ENCODE data around the gene RNU6-8. TPM values are rescaled to one million over a fixed set of nuclear protein-coding genes. Genes with fewer than 3 reads are reported as not detected.

Gene RNU6-8

GRCh38 chr14:32167907-32168306 is 35.2 kb downstream of the RNU6-8 start:
- Histone ChIP-seq H2AFZ (ENCODE audit: low read depth, low read length) (no peak overlapping the region), H3K9me3 (ENCODE audit: control insufficient read depth, low read length) (no peaks in the 10 kb centered on the region), H3K4me1 (ENCODE audit: control insufficient read depth, insufficient read depth, low read depth, low read length) (no peaks in the 10 kb centered on the region), H3K36me3 (ENCODE audit: control insufficient read depth in 1 of 2, insufficient read depth in 2 of 2, low read depth in 1 of 2, low read length in 2 of 2) (no peaks in the 10 kb centered on the region), H3K14ac (ENCODE audit: low read length in 2 of 2) (no peak overlapping the region), H4K91ac (ENCODE audit: low read length) (no peak overlapping the region), H2BK12ac (ENCODE audit: low read length in 2 of 2) (no peak overlapping the region), H2BK15ac (ENCODE audit: low read depth, poor library complexity, severe bottlenecking) (no peak overlapping the region), H2BK5ac (ENCODE audit: low read depth, low read length, poor library complexity, severe bottlenecking) (no peak overlapping the region), H3K27ac (ENCODE audit: low read length, poor library complexity, severe bottlenecking) (no peak overlapping the region), H3K4me2 (ENCODE audit: low read length, poor library complexity, severe bottlenecking) (no peak overlapping the region), H2AK5ac (ENCODE audit: low read length, severe bottlenecking) (no peak overlapping the region), H3K9ac (ENCODE audit: low read length) (no peak overlapping the region), H3K23ac (ENCODE audit: low read length in 2 of 2) (no peak overlapping the region), H3K4ac (ENCODE audit: low read depth in 1 of 2, low read length in 2 of 2) (no peak overlapping the region), H4K8ac (ENCODE audit: low read length) (no peak overlapping the region), H3K79me1 (replicated peaks; ENCODE audit: low read length, poor library complexity, severe bottlenecking) (no peaks in the 10 kb centered on the region), H3K4me3 (ENCODE audit: insufficient read depth in 1 of 2, low read depth in 1 of 2, low read length in 2 of 2) (no peak overlapping the region), H2BK120ac (ENCODE audit: low read depth, low read length) (no peak overlapping the region), H3K27me3 (ENCODE audit: control insufficient read depth in 1 of 2, insufficient read depth in 1 of 2, low read length in 2 of 2) (no peaks in the 10 kb centered on the region), H3K18ac (ENCODE audit: low read depth in 1 of 2, low read length in 2 of 2) (no peak overlapping the region)
- 76% methylated on average over 3 of the region's 3 CpGs for WGBS
- no peak for DNase-seq

GRCh38 chr14:32166924-32167323 is 36.1 kb downstream of the RNU6-8 start:
- DNase-seq, result no peak
- 83% methylated on average over 1 of the region's 1 CpG for WGBS
- no peak overlapping the region for H4K8ac ChIP-seq (ENCODE audit: low read length)
- H4K91ac ChIP-seq (ENCODE audit: low read length), result no peak overlapping the region
- no peak overlapping the region for H2BK12ac ChIP-seq (ENCODE audit: low read length in 2 of 2)
- no peaks in the 10 kb centered on the region for H3K4me1 ChIP-seq (ENCODE audit: control insufficient read depth, insufficient read depth, low read depth, low read length)
- H3K4ac ChIP-seq (ENCODE audit: low read depth in 1 of 2, low read length in 2 of 2), result no peak overlapping the region
- H3K4me3 ChIP-seq (ENCODE audit: insufficient read depth in 1 of 2, low read depth in 1 of 2, low read length in 2 of 2), result no peak overlapping the region
- H2BK5ac ChIP-seq (ENCODE audit: low read depth, low read length, poor library complexity, severe bottlenecking), result no peak overlapping the region
- H2BK15ac ChIP-seq (ENCODE audit: low read depth, poor library complexity, severe bottlenecking), result no peak overlapping the region
- H2AFZ ChIP-seq (ENCODE audit: low read depth, low read length), result no peak overlapping the region
- no peak overlapping the region for H2AK5ac ChIP-seq (ENCODE audit: low read length, severe bottlenecking)
- no peak overlapping the region for H3K14ac ChIP-seq (ENCODE audit: low read length in 2 of 2)
- H3K9ac ChIP-seq (ENCODE audit: low read length), result no peak overlapping the region
- H2BK120ac ChIP-seq (ENCODE audit: low read depth, low read length), result no peak overlapping the region
- no peaks in the 10 kb centered on the region for H3K27me3 ChIP-seq (ENCODE audit: control insufficient read depth in 1 of 2, insufficient read depth in 1 of 2, low read length in 2 of 2)
- H3K27ac ChIP-seq (ENCODE audit: low read length, poor library complexity, severe bottlenecking), result no peak overlapping the region
- H3K4me2 ChIP-seq (ENCODE audit: low read length, poor library complexity, severe bottlenecking), result no peak overlapping the region
- H3K18ac ChIP-seq (ENCODE audit: low read depth in 1 of 2, low read length in 2 of 2), result no peak overlapping the region
- H3K79me1 ChIP-seq (replicated peaks; ENCODE audit: low read length, poor library complexity, severe bottlenecking), result no peaks in the 10 kb centered on the region
- H3K9me3 ChIP-seq (ENCODE audit: control insufficient read depth, low read length), result no peaks in the 10 kb centered on the region
- H3K23ac ChIP-seq (ENCODE audit: low read length in 2 of 2), result no peak overlapping the region
- no peaks in the 10 kb centered on the region for H3K36me3 ChIP-seq (ENCODE audit: control insufficient read depth in 1 of 2, insufficient read depth in 2 of 2, low read depth in 1 of 2, low read length in 2 of 2)

- no peaks in the 10 kb centered on the region for H3K27me3 ChIP-seq (ENCODE audit: control insufficient read depth in 1 of 2, insufficient read depth in 1 of 2, low read length in 2 of 2)
- H2BK5ac ChIP-seq (ENCODE audit: low read depth, low read length, poor library complexity, severe bottlenecking), result no peak overlapping the region
- no peak overlapping the region for H3K4me2 ChIP-seq (ENCODE audit: low read length, poor library complexity, severe bottlenecking)
- no peak overlapping the region for H2BK15ac ChIP-seq (ENCODE audit: low read depth, poor library complexity, severe bottlenecking)
- H3K4me3 ChIP-seq (ENCODE audit: insufficient read depth in 1 of 2, low read depth in 1 of 2, low read length in 2 of 2), result no peak overlapping the region
- no peak overlapping the region for H2BK120ac ChIP-seq (ENCODE audit: low read depth, low read length)
- no peaks in the 10 kb centered on the region for H3K79me1 ChIP-seq (replicated peaks; ENCODE audit: low read length, poor library complexity, severe bottlenecking)
- H3K14ac ChIP-seq (ENCODE audit: low read length in 2 of 2), result no peak overlapping the region
- no peak overlapping the region for H3K18ac ChIP-seq (ENCODE audit: low read depth in 1 of 2, low read length in 2 of 2)
- H4K91ac ChIP-seq (ENCODE audit: low read length), result no peak overlapping the region
- no peak overlapping the region for H4K8ac ChIP-seq (ENCODE audit: low read length)
- no peaks in the 10 kb centered on the region for H3K36me3 ChIP-seq (ENCODE audit: control insufficient read depth in 1 of 2, insufficient read depth in 2 of 2, low read depth in 1 of 2, low read length in 2 of 2)
- H3K27ac ChIP-seq (ENCODE audit: low read length, poor library complexity, severe bottlenecking), result no peak overlapping the region
- no peaks in the 10 kb centered on the region for H3K9me3 ChIP-seq (ENCODE audit: control insufficient read depth, low read length)
- H2BK12ac ChIP-seq (ENCODE audit: low read length in 2 of 2), result no peak overlapping the region
- no peak overlapping the region for H3K4ac ChIP-seq (ENCODE audit: low read depth in 1 of 2, low read length in 2 of 2)
- H2AK5ac ChIP-seq (ENCODE audit: low read length, severe bottlenecking), result no peak overlapping the region
- no peak for DNase-seq
- H3K4me1 ChIP-seq (ENCODE audit: control insufficient read depth, insufficient read depth, low read depth, low read length), result no peaks in the 10 kb centered on the region
- H3K23ac ChIP-seq (ENCODE audit: low read length in 2 of 2), result no peak overlapping the region
- H3K9ac ChIP-seq (ENCODE audit: low read length), result no peak overlapping the region
- no peak overlapping the region for H2AFZ ChIP-seq (ENCODE audit: low read depth, low read length)
- 97% methylated on average over 2 of the region's 2 CpGs for WGBS
These were observed 37.0 kb downstream of the RNU6-8 start for GRCh38 chr14:32166029-32166428.

Small RNAs within 50 kb of the gene (small RNA-seq; reads per million reads assigned to genes)
- gene RNU6-7 (ENCODE audit: low read depth) (not detected), gene RNU6-8 (ENCODE audit: low read depth) (not detected)
